Liver (tissue), 3 donors: ENCODE data around the gene VGLL4.

Source experiments
- RAD21 ChIP-seq, 2 donors: IDR thresholded peaks; 2 replicates each; pipeline ENCODE4 v1.6.1; 2016; ENCODE audit warnings: antibody characterized with exemption in 2 of 2, mild to moderate bottlenecking in 2 of 2
- REST ChIP-seq: IDR thresholded peaks from 2 replicates; pipeline ENCODE4 v1.6.1; 2016; ENCODE audit warnings: antibody characterized with exemption, mild to moderate bottlenecking
- TF ChIP-seq, protein P1 (sequence below): IDR thresholded peaks from 2 replicates; pipeline ENCODE4 v1.6.1; 2016; ENCODE audit warnings: antibody characterized with exemption
- TF ChIP-seq, protein P2 (sequence below): fragments of 150-350 bp; IDR thresholded peaks from 2 replicates; pipeline ENCODE4 v1.5.1; 2017; ENCODE audit warnings: improper control_type of control experiment, low read depth, low read length; ENCODE audit not compliant: missing input control
- donor health status: healthy.
- donor health status: healthy.

DNA sequence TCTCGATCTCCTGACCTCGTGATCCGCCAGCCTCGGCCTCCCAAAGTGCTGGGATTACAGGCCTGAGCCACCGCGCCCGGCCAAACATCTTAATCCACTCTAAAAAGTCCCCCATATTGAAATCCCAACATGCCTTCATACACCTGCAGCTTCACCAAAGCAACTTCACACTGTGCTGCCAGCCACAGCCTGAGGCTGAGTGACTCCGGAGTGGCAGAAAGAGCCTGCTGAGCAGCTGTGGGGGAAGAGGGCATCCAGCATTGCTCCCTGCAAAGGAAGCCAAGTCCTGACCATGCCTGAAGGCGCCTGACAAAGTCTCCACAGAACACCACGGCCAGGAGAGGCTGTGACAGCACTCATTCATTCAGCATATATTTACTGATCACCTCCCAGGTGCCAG is 21.6 kb upstream of the VGLL4 start:
- TF ChIP-seq RAD21 (IDR thresholded peaks at IDR 0.05), result no peak
- TF ChIP-seq, protein P1, sequence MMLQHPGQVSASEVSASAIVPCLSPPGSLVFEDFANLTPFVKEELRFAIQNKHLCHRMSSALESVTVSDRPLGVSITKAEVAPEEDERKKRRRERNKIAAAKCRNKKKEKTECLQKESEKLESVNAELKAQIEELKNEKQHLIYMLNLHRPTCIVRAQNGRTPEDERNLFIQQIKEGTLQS, result no peak
- TF ChIP-seq REST, result no peak
- TF ChIP-seq, protein P2, sequence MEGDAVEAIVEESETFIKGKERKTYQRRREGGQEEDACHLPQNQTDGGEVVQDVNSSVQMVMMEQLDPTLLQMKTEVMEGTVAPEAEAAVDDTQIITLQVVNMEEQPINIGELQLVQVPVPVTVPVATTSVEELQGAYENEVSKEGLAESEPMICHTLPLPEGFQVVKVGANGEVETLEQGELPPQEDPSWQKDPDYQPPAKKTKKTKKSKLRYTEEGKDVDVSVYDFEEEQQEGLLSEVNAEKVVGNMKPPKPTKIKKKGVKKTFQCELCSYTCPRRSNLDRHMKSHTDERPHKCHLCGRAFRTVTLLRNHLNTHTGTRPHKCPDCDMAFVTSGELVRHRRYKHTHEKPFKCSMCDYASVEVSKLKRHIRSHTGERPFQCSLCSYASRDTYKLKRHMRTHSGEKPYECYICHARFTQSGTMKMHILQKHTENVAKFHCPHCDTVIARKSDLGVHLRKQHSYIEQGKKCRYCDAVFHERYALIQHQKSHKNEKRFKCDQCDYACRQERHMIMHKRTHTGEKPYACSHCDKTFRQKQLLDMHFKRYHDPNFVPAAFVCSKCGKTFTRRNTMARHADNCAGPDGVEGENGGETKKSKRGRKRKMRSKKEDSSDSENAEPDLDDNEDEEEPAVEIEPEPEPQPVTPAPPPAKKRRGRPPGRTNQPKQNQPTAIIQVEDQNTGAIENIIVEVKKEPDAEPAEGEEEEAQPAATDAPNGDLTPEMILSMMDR, result no peak
